ENCODE results near the gene DRD2.

The DRD2 gene

GRCh38 chr11:113393501-113393985 is 81.7 kb downstream of the DRD2 start:
- Histone ChIP-seq H3K9me3 (ENCODE audit: control insufficient read depth, low read length) (no peaks in the 10 kb centered on the region), H3K79me2 (no peaks in the 10 kb centered on the region), H3K4me2 (ENCODE audit: low read length) (no peak overlapping the region), H2AFZ (no peak overlapping the region), H3K9ac (no peak overlapping the region), H3K27me3 (ENCODE audit: control insufficient read depth, insufficient read depth, low read length) (no peaks in the 10 kb centered on the region), H3K27ac (no peak overlapping the region), H3K36me3 (ENCODE audit: control insufficient read depth, insufficient read depth, low read length) (no peaks in the 10 kb centered on the region), H3K4me1 (no peaks in the 10 kb centered on the region), H3K4me3 (ENCODE audit: low read depth, low read length) (no peak overlapping the region)
- no peak for TF ChIP-seq CTCF (IDR thresholded peaks at IDR 0.05)

- H3K4me2 ChIP-seq (ENCODE audit: low read length): no peak overlapping the region
- no peak overlapping the region for H2AFZ ChIP-seq
- no peak overlapping the region for H3K4me3 ChIP-seq (ENCODE audit: low read depth, low read length)
- H3K27ac ChIP-seq: no peak overlapping the region
- no peak overlapping the region for H3K9ac ChIP-seq
- H3K36me3 ChIP-seq (ENCODE audit: control insufficient read depth, insufficient read depth, low read length): no peaks in the 10 kb centered on the region
- H3K9me3 ChIP-seq (ENCODE audit: control insufficient read depth, low read length): no peaks in the 10 kb centered on the region
- H3K79me2 ChIP-seq: no peaks in the 10 kb centered on the region
- no peaks in the 10 kb centered on the region for H3K27me3 ChIP-seq (ENCODE audit: control insufficient read depth, insufficient read depth, low read length)
- H3K4me1 ChIP-seq: no peaks in the 10 kb centered on the region
- no peak for TF ChIP-seq CTCF (IDR thresholded peaks at IDR 0.05)
Measured at GRCh38 chr11:113392236-113392921, 82.8 kb downstream of the DRD2 start.

GRCh38 chr11:113389272-113389671 is 85.9 kb downstream of the DRD2 start:
- Histone ChIP-seq H2AFZ (no peak overlapping the region), H3K36me3 (ENCODE audit: control insufficient read depth, insufficient read depth, low read length) (no peaks in the 10 kb centered on the region), H3K79me2 (no peaks in the 10 kb centered on the region), H3K27ac (no peak overlapping the region), H3K9me3 (ENCODE audit: control insufficient read depth, low read length) (no peaks in the 10 kb centered on the region), H3K4me3 (ENCODE audit: low read depth, low read length) (no peak overlapping the region), H3K9ac (no peak overlapping the region), H3K27me3 (ENCODE audit: control insufficient read depth, insufficient read depth, low read length) (no peaks in the 10 kb centered on the region), H3K4me2 (ENCODE audit: low read length) (no peak overlapping the region), H3K4me1 (no peaks in the 10 kb centered on the region)
- TF ChIP-seq CTCF (IDR thresholded peaks at IDR 0.05): no peak

GRCh38 chr11:113387605-113388211 is 87.5 kb downstream of the DRD2 start, which contains the start of gene ANKK1:
Gene ANKK1, plus strand, starts transcription at chr11:113387779. Its CDS starts 106 bp downstream, at chr11:113387885.
- Histone ChIP-seq H3K79me2 (no peaks in the 10 kb centered on the region), H3K4me2 (ENCODE audit: low read length) (no peak within 1 kb of the TSS), H3K9ac (no peak within 1 kb of the TSS), H3K4me3 (ENCODE audit: low read depth, low read length) (no peak within 1 kb of the TSS), H3K9me3 (ENCODE audit: control insufficient read depth, low read length) (no peaks in the 10 kb centered on the region), H3K4me1 (no peaks in the 10 kb centered on the region), H3K27me3 (ENCODE audit: control insufficient read depth, insufficient read depth, low read length) (no peaks in the 10 kb centered on the region), H3K27ac (no peak within 1 kb of the TSS), H2AFZ (peak within 1 kb of the TSS; percentile 34), H3K36me3 (ENCODE audit: control insufficient read depth, insufficient read depth, low read length) (no peaks in the 10 kb centered on the region)
- TF ChIP-seq CTCF (IDR thresholded peaks at IDR 0.05): peak; percentile 18
